GM12801 (cell line): Measurements from ENCODE around the gene NOL4L.

ENCODE experiments used
- TF ChIP-seq, protein P1 (sequence below): IDR thresholded peaks from one replicate; pipeline ENCODE4 v1.5.1; 2011; ENCODE audit warnings: control low read depth; ENCODE audit not compliant: insufficient read length; ENCODE audit errors: extremely low read depth

Gene NOL4L

GRCh38 chr20:32451340-32451681 lies 133.8 kb downstream of the NOL4L start:
- TF ChIP-seq, protein P1, sequence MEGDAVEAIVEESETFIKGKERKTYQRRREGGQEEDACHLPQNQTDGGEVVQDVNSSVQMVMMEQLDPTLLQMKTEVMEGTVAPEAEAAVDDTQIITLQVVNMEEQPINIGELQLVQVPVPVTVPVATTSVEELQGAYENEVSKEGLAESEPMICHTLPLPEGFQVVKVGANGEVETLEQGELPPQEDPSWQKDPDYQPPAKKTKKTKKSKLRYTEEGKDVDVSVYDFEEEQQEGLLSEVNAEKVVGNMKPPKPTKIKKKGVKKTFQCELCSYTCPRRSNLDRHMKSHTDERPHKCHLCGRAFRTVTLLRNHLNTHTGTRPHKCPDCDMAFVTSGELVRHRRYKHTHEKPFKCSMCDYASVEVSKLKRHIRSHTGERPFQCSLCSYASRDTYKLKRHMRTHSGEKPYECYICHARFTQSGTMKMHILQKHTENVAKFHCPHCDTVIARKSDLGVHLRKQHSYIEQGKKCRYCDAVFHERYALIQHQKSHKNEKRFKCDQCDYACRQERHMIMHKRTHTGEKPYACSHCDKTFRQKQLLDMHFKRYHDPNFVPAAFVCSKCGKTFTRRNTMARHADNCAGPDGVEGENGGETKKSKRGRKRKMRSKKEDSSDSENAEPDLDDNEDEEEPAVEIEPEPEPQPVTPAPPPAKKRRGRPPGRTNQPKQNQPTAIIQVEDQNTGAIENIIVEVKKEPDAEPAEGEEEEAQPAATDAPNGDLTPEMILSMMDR = no peak

GRCh38 chr20:32450484-32451061 lies 134.6 kb downstream of the NOL4L start:
- TF ChIP-seq, protein P1 = no peak

- TF ChIP-seq, protein P1 = no peak
Measured at GRCh38 chr20:32449890-32450401, 135.2 kb downstream of the NOL4L start.

DNA sequence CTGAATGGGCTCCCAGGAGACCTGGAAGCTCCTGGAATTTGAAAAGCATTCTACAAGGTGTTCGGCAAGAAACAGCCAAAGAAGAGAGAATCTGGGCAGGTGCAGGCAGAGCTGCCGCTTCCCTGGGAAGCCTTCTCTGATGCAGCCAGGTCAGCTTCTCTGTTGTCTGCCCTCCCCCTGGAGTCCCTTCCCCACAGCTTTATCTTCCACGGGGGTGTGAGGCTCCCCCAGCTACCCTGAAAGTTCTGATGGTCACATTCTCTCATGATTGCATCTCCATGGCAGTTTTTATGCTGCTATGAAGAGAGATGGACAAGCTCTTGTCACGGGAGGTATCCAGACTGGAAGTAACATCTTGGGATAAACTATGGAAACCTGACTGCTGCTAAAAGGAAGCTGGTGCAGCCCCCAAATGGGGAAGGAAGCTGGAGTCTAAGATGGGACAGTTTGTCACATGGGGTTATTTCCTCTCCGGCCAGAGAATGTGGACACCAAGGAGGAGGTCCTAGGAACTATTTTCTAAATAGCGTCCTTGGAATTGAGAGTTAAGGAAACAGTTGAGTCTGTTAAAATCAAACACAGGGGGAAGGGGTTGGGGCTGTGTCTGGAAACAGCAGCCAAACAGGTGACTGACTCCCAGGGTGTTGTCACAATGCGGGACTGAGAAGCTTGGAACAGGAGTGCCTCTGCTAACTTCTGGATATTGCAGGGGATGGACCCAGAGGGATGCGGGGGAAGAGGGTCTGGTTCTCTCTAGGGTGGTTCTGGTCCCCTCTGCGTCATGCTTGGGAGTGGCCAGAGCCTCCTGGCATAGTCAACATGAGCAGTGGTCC lies 135.9 kb downstream of the NOL4L start:
- TF ChIP-seq, protein P1 = no peak

- TF ChIP-seq, protein P1 = no peak
Measured at GRCh38 chr20:32448306-32449056, 136.7 kb downstream of the NOL4L start.

DNA sequence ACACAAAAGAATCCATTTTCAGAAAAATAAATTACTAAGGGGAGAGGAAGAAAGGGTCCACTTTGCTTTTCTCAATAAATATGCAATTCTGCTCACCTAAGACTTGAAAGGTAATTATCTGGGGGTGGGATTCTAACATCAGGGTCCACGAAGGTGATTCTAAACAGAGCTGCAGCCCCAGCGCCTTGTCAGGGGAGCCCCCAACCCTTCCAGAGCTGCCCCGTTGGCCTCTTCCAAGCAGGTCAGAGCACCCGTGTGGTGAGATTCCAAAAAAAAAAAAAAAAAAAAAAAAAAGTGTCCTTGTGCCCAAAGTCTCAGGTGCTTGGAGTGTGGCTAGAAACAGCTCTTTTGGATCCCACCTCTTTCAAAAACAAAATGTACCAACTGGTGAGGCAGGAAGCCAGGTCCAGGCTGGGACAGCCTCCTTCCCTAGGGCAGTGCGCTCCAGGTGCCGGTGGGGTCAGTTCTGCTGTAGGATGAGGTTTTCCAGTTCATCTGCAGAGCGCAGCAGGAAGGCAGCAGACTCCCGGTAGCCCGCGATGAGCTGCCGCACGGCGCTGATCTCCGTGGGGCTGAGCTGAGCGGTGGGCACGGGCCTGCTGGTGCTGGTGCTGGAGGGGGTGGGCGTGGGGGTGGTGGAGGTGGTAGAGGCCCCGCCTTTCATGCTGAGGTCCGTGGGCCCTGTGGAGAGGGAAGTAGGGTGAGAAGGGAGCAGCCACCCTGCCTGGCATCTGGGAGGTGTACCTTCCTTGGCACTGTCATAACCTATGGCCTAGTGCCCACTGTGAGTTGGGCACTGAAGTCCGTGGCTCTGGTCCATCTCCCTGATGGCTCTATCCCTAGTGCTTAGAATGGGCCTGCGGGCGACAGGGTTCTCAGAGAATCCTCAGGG lies 137.8 kb downstream of the NOL4L start:
- TF ChIP-seq, protein P1 = no peak
